HG02759 (cell line): Measurements from ENCODE around the gene MACROD2.

Experiments
- ATAC-seq: cut with Tn5 transposase; IDR thresholded peaks from one replicate; pipeline ENCODE4 v1.9.1; 2021; ENCODE audit warnings: mild to moderate bottlenecking, moderate library complexity; ENCODE audit not compliant: unreplicated experiment

MACROD2 gene

DNA sequence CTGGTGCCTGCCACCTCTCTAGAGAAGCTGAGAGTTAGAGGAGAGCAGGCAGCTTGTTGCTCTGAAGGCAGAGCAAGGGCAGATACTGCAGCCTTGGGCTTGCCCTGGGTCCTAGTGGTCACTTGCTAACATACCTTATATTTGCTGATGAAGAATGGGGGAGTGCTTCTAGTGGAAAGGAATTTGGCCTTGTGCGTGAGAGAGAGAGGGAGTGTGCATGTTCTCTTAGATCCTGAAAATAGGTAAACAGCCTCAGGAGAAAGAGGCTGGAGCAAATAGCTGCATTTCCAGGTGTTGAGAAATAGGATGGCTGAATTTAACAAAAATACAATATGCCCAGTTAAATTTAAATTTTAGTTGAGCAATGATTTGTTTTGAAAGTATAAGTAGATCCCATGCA is 1066.6 kb downstream of the MACROD2 start:
- no peak for ATAC-seq

GRCh38 chr20:15063081-15063480 is 1067.8 kb downstream of the MACROD2 start:
- ATAC-seq: no peak

GRCh38 chr20:15064741-15065140 is 1069.4 kb downstream of the MACROD2 start:
- ATAC-seq: no peak

DNA sequence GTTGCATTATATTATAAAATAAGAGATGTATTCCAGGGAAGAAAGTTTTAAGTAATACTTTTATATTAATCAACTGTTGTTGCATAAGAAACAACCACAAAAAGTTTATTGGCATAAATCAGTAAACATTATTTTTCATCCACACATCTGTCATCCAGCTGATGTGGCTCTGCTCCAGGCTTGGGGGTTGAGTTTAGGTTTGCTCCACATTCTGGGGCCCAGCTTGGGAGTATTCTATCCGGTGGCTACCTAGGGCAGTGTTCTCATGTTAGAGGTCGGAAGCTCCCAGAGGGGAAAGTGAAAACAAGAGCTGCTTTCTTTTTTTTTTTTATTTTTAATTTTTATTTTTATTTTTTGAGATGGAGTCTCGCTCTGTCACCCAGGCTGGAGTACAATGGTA is 1070.5 kb downstream of the MACROD2 start:
- ATAC-seq: no peak

GRCh38 chr20:15068486-15068885 is 1073.2 kb downstream of the MACROD2 start:
- no peak for ATAC-seq

GRCh38 chr20:15069355-15069754 is 1074.0 kb downstream of the MACROD2 start:
- ATAC-seq: no peak

DNA sequence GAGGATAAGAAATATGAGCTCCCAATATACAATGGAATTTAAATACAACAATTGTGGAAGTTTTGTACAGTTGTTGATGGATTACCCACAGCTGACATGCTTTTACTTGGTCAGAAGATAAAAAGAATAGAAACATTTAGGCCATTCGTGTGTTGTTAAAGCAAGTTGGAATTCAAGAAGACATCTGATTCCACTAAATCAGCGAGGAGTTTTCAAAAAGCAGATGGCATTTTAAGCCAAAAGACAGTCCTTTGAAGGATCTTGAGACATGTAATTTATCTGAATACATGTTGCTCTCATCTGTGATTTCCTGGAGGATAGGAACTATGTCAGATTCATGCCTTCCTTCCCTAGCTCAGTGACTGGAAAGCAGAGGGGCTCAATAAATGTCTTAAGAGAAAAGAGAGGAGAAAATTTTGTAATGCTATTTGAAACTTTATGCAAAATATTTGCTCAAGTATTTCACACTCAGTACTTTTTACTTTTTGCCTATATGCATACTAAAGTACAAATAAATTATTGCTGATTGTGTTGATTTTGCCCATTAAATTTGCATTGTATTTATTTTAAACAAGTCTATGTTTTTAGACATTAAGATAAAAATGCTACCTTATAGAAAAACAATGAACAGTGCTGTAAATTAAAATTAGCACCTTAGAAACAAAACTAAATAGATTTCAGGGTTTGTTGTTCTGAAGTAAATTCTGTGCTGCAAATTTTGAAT is 1075.9 kb downstream of the MACROD2 start:
- no peak for ATAC-seq

DNA sequence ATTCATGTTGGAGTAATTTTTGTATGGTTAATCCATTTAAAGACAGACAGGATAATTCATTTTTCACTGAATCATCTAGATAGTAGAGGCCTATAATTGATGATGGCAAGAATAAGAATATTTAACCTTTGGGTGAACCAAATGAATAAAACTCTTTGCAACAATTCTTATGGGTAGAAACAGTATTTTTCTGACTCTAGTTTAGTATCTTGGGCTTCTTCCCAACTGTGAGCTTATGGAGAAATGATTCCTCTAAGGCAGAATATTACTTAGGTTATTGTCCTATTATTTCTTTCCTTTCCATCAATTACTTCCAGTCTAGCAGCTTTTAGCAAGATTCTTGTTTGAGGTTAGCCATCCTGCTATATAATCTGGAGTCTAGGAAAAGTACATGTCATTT is 1077.0 kb downstream of the MACROD2 start:
- no peak for ATAC-seq

DNA sequence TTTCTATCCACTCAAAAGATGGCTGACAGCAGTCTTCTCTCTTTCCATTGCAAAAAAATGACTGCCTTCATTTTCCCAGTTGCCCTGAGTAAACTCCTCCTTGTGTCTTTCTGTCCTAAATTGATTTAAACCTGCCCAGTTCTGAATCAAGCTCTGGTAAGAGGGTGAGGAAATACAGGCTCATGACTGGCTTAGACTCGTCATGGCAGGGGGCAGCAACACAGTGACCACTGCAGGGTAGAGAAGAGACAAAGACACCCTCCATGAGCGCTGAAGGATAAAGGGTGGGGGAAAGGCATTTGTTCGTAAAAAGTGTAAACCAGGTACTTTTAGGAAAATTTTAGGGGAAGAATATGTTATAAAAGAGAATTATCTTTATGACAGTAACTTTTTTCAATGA is 1080.3 kb downstream of the MACROD2 start:
- ATAC-seq: no peak

GRCh38 chr20:15076785-15077184 is 1081.5 kb downstream of the MACROD2 start:
- ATAC-seq: no peak

- ATAC-seq: no peak
These were observed 1082.5 kb downstream of the MACROD2 start for GRCh38 chr20:15077733-15078250.

DNA sequence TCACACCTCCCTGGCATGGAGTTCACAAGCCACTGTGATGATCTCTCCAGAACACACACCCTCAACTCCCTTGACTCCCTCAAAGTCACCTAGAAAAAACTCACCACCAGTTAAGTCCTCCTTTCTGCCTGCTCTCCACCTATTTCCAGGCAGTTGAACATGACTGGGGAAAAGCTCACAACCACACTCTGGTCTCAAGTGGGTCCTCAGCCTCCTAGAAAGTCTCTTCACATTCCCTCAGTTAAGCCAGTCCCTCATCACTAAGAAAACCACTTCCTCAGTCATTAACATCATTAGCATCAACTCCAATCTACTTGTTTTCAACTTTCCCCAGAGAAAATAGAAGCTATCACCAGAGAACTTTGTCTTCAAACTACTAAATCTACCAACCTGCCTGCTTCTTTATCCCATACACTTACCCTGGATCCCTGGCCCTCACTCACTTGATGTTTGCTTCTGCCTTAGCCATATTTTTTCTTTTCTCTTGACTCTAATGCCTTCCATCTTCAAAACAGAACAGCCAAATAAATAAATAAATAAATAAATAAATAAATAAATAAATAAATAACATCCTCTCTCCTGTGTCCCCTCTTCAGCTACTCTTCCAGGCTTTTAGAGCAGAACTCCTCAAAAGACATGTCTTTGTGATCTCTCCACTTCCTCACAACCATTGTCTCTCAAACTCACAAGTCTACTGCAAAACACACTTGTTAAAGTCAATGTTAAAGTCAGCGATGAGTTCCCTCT is 1084.5 kb downstream of the MACROD2 start:
- no peak for ATAC-seq

DNA sequence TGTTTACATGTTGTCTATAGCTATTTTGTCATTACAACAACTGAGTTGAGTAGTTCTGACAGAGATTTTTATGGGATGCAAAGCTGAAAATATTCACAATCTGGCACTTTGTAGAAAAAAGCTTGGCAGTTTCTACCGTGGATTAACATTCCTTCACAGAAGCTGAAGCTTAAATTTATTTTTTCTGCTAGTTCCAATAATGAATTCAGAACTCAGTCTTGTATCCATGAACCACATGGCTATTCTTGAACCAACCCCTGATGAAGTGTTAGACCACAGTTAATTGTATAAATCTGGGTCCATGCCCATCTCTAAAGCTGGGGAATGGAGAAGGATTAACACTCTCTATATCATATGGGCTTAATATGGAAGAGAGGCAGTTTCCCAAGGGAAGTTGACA is 1085.9 kb downstream of the MACROD2 start:
- ATAC-seq: no peak

GRCh38 chr20:15091421-15092037 is 1096.2 kb downstream of the MACROD2 start:
- ATAC-seq: no peak

- no peak for ATAC-seq
These were observed 1103.0 kb downstream of the MACROD2 start for GRCh38 chr20:15098351-15098750.

- ATAC-seq: no peak
These were observed 1103.8 kb downstream of the MACROD2 start for GRCh38 chr20:15099130-15099529.

GRCh38 chr20:15100506-15101160 is 1105.3 kb downstream of the MACROD2 start:
- no peak for ATAC-seq

DNA sequence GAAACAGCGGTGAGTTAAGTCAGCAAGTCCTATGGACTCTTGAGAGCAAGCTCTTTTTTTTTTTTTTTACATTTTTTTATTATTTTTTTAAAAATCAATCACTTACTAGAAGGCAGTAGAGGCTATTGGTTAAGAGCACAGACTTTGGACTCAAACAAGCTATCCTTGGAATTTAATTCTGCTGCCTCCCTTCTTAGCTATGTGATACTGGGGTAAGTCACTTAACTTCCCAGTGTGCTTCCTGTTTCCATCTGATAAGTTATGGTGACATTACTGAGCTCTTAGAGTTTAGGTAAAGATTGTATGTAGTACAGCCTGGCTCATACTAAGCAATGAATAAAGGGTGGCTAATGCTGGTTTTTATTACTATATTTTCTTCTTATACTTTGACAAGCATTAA is 1112.6 kb downstream of the MACROD2 start:
- ATAC-seq: no peak

DNA sequence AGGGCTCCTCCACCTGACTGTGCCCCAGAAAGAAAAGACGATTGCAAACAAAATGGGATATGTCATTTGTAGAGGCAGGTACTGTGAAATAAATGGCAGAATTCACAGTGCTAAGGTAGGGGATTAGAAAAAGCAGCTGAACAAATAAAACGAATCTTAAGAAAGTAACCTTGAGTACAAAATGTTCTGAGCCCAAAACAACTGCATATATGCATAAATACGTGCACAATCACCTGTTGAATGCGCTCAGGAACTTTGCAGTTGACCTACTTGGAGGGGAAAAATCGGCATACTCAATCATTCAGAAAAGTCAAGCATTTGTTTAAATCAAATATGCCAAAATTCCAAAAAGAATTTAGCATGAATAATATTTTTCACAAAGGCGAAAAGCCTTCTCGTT is 1114.2 kb downstream of the MACROD2 start:
- no peak for ATAC-seq

DNA sequence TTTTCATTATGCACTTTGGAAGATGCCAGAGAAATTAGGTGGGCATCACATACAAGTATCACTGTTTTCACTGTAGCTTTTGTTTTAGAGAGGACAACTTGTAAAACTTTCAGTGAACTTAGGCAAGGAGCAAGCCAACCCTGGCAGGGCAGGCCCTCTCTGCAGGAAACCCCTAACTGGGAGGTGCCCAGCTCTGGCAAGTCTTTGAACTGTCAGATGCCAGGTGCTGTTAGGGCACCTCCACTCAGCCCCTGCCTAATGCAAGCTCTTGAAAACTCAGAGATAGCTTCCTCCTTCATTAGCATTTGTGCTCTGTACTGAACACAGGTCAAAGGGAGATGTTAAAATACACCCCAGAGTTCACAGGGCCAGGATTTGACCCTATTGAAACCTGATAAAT is 1116.3 kb downstream of the MACROD2 start:
- no peak for ATAC-seq

GRCh38 chr20:15113144-15113773 is 1117.9 kb downstream of the MACROD2 start:
- no peak for ATAC-seq
